Hepatic stellate cell (primary cell): ENCODE measurements around the gene GRK5.

ENCODE experiments used
- DNase-seq: peaks from one replicate; pipeline ENCODE4 v3.0.0; 2011; ENCODE audit warnings: low spot score

Gene GRK5

DNA sequence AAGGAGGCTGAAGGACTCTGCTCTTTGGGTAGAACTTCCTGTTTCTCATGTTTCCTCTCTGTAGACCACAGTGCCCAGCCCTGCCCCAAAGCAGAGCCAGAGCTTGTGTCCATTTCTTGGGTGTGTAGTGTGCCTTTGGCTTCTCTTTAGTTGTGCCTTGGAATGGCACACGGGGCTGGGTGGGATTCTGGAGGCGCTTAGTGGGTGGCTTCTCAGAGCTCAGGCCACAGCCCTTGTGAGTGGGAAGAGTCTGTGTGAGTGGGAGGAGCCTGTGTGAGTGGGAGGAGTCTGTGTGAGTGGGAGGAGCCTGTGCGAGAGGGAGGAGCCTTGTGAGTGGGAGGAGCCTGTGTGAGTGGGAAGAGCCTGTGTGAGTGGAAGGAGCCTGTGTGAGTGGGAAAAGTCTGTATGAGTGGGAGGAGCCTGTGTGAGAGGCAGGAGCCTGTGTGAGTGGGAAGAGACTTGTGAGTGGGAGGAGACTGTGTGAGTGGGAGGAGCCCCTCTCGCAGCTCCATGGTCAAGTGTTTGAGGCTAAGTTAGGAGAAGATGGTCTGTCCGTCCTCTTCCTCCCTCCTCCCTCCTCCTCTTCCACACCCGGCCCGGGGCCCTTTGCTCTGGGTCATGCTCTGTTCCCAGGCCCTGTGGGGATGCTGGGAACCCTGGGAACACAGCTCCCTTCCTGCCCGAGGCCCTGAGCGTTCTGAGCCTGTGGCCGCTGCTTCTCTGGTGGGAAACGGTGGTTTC, 153.0 kb downstream of the GRK5 start:
- peak; percentile 34 for DNase-seq

DNA sequence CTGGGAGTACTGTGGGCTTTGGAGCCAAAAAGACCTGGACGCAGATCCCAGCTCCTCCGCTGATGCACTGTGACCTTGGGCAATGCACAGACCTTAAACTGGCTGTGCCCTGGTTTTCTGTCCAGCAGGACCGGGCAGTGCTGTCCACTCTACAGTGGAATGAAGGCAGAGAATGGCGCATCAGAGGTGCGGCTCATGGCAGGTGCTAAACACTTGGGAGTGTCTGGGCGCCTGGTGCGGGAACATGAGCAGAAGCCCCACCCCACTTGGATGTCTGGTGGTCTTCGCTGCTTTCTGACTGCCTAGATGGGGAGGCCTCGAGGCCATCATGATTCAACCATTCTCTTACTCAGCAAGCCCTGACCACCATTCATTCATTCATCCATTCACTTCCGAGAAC, 153.7 kb downstream of the GRK5 start:
- DNase-seq, result no peak

DNA sequence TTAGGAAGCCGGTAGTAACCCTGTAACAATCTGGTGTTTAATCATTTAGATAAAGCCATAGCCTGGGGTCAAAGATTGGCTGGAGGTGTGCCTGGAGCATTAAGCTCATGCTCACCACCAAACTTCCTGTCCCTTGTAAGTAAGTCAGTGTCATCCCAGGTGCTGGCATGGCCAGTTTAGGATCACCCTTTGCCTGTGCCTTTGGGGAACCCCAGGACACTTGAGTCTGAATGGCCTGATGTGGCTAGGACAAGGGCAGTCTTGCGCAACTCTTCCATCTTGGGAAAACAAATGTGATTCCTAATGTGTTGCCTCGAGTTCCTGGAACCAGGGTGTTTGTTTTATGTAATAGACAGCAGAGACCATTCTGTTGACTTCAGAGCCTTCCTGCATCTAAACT, 154.8 kb downstream of the GRK5 start:
- no peak for DNase-seq

DNA sequence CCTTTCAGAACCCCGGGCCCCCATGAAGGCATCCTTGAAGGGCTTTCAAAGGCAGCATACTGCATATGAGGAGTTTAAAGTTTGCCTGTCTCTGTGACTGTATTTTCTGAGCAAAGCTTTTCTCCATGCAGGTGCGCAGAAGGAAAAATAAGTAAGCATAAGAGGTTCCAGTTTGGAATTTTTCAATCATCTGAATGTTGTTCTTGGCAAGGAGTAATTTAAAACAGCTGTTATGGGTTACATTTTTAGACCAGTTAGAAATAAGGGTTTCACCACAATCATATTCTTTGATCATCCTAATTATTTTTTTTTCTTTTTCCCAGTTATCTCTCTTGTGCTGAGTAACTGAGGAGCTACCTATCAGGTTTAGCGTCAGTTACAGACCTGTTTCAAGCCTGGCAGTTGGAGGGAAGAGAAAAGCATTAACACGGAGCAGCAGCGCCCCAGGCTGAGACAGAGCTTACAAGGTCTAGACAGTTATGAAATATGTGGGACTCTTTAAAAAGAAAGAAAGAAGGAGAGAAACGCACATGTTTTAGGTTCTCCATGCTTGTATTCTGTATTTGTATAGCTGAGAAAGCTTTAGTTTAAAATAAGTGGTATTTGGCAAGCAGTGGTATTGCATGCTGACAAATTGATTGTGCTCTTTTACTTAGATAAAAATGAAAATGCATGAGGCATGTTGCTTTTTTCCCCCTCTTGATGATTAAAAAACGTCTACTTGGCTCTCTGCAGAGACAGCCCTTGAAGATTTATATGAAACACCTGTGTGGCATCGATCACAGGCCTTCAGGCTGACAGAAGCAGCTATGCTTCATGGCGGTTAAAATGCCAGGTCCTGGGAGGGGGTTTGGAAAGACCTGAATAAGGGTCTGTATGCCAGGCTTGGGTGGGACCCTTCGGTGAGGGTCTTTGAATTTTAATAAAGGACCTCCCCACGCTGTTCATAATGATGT, 157.6 kb downstream of the GRK5 start:
- no peak for DNase-seq

DNA sequence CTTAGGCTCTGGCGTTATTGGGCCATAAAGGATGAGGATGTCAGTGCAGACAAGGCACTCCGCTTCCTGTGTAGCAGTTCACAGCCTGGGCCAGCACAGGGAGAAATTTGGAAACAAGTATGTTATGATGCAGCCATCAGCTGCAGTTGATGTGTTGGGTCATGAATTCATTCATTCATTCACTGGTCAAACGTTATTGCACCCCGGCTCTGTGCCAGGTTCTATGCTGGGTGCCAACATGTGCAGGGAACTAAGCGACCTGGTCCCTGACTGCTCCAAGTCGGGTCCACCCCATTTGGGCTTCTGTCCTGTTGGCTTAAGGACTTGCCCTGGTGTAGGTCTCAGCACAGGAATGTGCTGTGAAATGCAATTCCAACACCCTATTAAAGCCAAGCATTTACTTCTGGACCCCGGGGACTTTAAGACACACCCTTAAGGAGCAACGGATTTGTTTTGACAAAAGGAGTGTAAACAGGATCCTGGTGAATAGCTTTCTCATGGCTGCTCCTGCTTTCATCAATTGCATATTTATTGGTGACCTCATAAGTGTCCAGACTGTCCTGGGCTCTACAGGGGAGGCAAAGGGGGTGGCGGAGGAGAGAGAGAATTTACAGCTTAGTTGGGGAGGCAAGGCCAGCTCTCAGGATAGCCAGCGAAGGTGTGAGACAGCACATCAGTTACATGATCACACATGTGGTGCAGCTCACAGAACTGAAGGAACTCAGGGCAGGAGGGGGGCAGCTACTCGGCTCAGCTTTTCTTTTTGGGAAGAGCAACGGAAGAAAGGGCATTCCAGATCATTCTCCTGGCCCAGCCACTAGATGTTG, 158.6 kb downstream of the GRK5 start:
- no peak for DNase-seq

DNA sequence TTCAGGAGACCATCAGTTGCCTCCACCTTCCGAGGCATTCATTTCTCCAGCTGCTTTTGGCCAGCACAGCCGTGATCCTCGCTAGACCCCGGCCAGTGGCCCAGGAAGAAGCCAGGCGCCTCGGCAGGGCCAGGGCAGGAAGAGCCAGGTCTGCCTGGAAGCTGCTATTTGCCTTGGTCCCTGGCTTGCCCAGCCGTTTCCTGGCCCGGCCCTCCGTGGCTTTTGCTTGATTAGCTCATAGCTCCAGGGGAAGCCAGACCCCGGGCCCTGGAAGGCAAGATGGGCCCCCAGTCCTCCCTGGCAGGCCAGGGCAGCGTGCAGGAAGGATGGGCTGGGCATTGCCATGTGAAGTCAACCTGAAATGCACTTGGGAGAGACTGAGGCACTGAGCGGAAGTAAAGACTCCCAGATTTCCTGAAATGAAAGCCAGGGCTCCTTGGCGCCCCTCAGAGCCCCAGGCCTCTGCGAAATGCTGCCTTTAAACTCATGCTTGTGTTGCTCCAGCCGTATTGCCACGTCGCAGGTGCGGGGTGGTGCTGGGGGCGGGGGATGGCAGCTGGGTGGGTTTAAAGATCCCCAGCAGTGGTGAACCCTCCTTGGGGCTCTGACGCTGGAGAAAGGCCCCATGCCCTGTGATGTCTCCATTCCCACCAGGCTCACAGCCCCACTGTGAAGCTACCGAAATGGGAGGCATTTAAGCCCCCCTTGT, 160.6 kb downstream of the GRK5 start:
- DNase-seq, result no peak

DNA sequence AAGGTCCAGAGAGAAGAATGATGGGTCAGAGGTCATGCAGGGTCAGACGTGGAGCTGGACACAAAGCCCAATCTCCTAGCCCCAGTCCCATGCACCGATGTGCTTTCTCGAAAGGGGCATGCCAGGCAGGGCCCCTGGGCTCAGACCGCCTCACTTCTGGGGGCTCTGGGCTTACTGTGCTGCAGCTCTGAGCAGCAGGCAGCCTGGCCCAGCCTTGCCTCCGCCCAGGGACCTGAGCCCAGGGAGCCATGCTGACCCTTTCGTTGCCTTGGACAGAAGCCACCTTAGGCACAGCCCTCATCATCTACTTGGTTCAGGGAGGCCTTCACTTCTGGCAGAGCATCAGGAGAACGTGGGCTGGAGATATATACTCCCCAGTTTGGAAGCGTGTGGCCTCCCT, 161.2 kb downstream of the GRK5 start:
- DNase-seq, result no peak

DNA sequence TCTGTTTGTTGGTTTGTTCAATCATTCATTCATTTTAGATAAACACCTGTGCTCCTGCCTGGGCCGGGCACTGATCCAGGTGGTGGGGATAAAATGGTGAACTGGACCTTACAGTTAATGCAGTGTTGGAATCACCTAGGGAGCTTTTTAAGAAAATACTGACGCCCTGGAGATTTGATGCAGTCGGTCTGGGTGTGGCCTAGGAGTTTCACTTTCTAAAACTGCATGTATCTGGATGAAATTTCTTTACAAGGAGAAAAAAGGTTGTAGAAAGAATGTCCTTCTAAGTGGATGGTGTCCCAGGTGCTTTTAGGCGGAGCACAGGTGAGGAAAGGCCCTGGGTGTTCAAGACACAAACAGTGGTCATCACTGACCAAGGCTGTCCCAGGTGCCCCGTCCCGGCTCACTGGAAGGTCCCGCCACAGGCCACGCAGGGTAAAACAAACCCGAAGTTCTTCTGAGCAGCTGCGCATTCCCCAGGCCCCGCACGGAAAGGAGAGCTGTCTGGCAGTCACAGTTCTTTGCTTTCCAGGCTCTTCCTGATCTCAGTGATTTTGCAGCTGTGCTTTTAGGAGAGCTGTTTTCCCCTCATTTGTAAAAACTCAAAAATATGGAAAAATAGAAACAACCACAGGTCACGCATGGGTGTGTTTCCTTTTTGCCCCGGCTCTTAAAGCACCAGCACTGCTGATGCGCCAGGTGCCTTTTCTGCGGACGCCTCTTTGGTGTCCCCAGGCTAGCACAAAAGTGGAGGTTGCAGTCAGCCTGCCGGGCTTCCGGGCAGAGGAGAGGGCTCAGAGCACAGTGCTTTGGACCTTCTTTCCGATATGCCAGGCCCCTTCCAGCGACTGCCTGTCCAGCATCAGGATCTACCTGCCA, 161.9 kb downstream of the GRK5 start:
- DNase-seq, result no peak

DNA sequence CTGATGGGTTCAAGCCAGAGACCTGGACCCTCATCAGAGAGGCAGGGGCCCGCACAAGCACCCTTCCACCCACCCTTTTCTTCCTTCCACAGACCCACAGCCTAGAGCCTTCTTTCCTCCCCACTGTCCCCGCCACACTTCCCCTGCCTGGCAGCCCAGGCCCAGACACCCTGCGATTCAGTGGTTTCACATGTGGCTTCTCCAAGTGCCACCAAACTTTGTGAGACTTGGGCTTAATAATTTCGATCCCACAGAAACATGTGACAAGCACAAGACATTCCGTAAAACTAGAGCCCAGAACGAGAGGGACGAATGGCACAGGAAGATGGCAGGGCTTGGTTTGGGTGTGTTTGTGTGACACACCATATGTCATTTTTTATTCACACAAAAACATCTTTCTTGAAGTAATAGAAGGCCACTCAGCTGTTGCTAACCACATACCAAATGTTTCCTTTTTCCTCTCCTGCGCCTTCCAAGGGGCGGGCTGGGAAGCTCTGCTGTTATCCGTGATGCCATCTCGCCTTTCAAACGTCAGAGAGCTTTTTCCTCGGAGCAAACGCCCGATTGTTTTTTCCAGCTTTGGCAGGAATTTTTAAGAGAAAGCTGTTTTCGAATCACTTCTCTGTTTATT, 162.9 kb downstream of the GRK5 start:
- peak; percentile 93 for DNase-seq

DNA sequence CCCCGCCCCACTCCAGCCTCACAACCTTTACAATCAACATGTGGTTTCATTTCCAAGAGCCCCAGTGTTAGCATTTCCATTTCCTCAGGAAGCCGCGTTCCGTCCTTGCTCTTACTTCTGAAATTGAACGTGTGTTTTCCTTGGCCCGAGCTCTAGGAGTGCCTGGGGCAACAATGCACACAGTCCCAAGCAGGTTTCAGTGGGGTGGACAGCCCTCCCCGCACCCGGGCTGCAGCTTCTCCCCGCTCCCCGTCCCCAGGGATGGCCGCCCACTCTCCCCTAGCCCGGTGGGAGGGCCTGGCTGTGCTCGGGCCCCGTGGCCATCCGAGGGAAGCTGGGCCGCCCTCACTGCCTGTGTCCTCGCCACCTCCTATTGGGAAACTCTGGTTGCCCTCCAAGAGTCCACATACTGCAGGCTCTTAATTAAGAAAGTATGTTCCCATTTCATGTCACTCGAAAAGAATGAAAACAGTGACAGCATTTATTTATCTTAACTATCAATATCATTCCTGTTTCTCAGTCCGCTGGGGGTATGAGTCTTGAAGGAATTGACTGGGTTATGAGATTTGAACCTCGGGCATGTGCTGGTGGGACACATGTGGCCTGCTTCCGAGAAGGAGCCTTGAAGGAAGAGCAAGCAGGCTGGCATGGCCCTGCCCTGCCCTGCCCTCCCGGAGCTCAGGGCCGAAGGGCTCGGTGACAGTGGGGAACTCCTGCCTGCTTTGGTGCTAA, 163.8 kb downstream of the GRK5 start:
- peak; percentile 94 for DNase-seq

DNA sequence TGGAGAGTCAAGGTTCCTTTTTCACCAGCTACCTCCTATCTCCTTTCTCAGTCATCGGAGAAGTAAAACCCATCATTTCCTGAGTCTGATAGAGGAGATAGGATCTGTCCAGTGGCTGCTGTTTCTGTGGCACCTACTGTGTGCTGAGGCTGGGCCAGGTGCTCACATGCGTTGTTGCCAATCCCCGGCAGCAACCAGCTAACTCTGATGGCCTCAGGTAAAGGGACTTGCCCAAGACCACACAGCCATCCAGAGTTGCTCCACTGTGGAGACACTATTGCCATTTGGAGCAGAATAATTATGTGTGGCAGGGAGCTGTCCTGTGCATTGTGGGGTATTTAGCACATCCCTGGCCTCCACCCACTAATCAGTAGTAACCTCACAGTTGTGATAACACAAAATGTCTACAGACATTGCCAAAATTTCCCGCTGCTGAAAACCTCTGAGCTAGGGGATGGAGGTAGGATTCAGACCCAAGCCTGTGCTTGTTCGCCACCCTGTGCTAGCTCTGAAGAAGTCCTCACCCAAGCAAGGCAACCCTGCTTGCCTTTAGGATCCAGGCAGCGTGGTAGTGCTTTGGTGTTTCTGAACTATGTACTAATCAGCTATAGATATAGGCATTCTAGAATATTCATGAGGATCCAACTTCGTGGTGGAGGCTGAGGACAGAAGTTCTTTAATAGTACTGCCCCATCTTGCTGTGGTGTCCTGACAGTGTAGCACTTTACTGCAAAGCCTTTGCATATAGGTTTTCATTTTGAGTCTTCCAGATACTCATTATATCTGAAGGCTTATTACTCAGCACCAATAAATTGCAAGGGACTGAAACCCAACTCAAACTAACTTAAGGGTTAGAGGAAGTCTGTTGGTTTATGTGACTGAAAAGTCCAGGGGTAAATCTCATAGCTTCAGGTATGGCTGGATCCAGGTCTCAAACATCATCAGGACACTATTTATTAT, 164.6 kb downstream of the GRK5 start:
- no peak for DNase-seq

DNA sequence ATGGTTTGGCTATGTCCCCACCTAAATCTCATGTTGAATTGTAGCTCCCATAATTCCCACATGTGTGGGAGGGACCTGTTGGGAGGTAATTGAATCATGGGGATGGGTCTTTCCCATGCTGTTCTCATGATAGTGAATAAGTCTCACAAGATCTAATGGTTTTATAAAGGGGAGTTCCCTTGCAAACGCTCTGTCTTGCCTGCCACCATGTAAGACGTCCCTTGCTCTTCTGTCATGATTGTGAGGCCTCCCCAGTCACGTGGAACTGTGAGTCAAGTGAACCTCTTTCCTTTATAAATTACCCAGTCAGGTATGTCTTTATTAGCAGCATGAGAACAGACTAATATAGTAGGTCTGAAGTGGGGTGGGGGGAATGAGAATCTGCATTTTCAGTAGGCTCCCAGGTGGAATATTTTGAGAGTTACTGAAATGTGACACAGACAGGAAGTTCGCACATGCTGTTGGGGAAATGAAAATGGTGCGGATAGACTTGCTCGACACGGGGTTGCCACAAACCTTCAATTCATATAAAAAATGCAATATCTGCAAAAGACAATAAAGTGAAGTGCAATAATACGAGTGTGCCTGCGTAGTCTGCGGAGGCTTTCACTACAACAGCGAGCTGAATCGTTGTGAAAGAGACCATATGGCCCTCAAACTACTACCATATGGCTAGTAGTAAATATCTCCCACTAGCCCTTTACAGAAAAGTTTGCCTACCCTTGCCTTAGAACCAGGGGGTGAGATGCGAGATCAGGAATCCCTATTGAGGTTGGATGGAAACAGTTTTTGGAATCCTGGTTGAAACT, 166.1 kb downstream of the GRK5 start:
- no peak for DNase-seq

DNA sequence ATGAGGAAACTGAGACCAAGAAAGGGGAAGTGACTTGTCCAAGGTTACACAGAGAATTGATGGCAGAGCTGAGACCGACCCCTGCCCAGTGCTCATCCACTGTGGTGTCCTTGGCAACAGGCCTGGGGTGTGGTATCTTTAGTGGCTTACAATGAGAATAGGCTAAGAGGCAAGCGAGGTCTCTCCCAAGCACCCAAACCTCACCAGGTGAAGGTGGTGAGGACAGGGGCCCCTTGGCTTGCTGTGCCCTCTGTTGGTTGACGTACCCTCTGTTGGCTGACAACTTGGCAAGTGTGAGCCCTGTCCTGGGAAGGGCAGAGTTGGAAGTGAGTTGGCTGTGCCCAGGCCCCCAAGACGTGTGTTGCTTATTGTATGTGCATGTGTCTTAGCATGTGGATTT, 166.9 kb downstream of the GRK5 start:
- no peak for DNase-seq

DNA sequence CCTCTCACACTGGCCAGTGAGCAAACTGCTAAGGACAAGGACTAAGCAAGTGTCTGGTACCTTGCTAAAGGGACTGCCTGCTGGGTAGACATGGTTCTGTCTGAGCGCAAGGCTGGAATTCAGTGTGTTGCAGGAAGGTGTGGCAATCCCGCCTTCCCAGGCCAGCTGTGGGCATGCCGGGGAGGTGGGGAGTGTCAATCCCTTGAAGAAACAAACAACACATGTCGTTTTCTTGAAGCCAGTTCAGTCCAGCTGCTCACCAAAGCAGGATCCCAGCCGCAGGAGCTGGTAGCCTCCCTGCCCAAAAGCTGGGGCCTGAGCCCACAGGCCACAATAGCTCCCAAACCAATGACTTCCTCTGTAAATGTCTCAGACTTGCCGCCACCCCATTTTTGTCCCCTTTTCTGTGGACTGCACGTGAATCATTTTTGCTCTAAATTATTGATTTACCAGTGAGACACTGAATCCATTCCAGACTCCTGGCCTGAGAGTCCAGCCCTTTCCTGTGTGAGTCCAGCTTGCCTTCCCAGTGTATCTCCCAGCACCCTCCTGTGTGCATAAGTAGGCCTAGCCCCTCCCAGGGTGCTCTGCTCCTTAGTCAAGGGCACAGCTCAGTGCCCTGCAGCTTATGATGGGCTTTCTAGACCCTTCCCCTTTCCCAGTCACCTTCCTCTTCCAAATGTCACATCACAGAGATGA, 168.4 kb downstream of the GRK5 start:
- peak; percentile 29 for DNase-seq

DNA sequence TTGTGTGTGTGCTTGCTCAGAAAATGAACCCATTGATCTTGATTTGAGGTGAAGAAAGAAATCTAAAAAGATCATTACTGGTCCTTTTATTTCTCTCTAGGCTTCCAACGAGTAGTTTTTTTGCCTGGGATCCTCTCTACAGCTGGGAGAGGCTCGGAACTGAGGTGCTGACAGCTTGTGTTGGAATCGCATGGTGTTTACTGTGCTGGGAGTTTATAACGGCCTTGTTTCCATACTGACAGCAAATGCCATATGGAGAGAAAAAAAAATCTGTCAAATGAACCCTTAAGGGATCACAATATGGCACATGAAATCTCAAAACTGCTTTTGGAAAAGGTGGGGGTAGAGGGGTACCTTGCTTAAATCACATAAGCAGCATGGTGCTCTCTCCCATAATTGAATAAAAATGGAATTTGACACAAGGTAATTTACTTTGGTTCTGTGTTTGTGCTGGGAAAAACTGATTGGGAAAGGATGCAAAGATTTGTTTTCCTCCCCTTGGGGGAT, 170.1 kb downstream of the GRK5 start:
- no peak for DNase-seq

DNA sequence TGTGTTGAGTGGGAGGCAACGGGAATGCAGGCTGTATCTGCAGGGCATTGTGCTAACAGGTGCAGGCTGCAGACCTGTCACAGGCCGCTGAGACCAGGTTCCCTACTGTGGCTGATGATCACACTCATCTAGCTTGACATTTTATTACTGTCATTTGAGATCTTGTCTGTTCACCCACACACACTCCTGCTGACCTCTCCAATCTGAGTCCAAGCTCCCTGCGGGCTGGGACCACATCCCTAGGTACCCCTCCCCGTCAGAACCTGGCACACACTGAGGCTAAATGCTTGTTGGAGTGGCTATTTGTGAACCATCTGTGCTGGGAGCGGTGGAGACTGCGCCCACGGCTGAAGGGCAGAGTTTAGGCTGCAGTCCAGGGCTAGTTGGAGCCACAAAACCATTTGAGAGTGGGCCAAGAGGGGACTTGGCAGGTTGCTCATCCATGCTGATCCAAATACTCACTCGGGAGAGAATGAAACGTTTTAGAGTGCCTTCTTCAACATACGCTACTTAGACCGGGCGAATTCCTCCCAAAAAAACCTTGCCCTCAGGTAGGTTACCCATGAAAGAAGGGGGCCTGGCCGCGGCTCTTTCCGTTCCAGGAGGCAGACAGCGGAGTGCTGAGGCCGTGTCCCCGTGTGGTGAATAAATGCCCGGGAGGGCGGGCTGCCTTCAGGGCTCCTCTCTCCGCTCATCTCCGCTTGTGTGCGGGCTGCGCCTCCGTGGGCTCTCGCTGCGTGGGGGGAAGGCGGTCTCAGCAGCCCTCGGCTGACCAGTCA, 170.8 kb downstream of the GRK5 start:
- DNase-seq, result no peak
